ENCODE results near the gene THBS3.
"Not testable (repeated sequence)": the region's sequence is repeated elsewhere in the genome, so short reads cannot be mapped to it uniquely, and the experiment has no call there.

THBS3 gene

GRCh38 chr1:155207806-155208540 is at the start of gene THBS3:
THBS3 (minus strand) TSS chr1:155207897; CDS start chr1:155207876, 21 bp downstream.
- DNase-seq (ENCODE audit: low read depth in 2 of 2): no peak

- DNase-seq (ENCODE audit: low read depth in 2 of 2): no peak
Observed at GRCh38 chr1:155256058-155256852, 48.6 kb upstream of the THBS3 start.

DNA sequence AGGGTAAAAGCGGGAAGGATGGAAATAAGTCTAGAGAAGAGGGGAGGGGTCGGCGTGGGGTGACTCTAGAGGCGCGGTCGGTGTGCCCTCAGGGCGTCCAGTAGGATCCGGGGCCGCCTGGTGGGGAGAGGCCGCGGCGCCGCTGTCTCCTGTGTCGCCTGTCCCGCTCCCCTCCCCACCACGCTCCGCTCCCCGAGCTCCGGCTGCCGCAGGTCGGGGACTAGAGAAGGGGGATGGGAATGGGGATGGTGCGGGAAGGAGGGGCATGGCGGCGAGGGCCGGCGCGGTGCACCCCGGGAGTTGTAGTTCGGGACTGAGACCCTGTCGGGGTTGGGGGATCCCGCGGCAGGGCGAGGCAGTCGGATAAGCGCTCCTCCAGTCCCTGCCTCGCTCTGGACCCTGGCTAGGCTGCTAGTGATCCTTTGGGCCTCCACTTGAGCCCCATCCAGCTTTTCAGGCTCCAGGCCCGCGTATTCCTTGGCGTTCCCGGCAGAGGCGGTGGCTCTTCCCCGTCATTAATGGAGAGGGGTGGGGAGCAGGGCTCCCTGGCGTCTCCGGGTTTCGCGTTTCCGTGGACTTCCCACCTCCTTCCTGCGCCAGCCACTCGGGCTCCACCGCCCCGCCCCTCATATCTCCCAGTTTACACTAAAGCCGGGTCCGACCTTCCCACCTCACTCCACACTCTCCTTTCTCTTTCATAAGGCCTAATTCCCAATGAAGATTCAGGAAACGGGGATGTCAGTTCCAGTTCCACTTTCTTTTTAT is 47.7 kb upstream of the THBS3 start, which contains the start of gene ENTREP3:
ENTREP3 (minus strand) TSS at position 241 of the 765 bp plus-strand sequence. CDS start 606 bp downstream, outside the sequence.
- DNase-seq (ENCODE audit: low read depth in 2 of 2): peak; percentile 64 to 76

DNA sequence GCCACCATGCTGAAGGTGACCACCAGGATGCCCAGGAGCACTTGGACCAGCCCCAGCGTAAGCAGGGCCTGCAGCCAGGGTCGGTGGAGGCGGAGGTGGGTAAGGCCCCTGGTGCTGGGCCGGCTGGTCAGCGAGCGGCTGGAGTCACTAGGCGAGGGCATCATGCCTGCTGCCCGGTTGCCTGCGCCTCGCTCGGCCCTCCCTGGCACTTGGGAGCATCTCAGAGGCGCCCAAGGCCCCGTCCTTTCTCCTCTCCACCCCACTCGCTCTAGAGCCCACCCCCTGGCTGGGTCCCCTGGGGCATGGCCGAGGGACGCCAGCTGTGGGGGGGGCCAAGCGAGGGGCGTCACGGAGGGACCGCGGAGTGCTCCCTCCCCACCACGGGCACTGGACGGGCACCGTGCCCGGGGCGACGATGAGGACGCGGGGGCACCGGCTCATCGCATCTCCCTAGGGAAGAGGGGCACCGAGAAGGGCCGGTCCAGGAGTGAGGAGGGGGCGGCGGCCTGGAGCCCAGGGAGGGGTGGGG is 47.1 kb upstream of the THBS3 start:
- DNase-seq (ENCODE audit: low read depth in 2 of 2): no peak

DNA sequence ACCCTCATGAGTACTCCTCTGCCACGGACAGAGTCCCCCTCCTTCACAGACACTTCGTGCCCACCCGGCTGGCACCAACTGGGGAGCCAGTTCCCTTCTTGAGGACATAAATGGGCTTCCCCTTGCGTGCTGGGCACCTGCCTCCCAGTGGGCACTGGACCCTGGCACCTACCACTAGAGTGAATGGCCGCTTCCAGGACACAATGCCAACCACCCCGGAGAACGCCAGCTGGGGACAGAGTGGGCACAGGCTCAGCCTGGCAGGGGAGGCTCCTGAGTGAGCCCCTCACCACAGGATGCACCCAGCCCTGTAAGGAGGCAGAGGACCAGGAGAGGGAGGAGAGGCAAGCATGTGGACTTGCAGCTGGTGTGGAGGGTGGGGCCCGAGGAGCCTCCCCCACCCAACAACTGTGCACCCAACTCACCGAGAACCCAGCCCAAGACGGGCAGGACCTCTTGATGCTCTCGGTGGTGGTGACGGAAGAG is 46.6 kb upstream of the THBS3 start:
- no peak for DNase-seq (ENCODE audit: low read depth in 2 of 2)

DNA sequence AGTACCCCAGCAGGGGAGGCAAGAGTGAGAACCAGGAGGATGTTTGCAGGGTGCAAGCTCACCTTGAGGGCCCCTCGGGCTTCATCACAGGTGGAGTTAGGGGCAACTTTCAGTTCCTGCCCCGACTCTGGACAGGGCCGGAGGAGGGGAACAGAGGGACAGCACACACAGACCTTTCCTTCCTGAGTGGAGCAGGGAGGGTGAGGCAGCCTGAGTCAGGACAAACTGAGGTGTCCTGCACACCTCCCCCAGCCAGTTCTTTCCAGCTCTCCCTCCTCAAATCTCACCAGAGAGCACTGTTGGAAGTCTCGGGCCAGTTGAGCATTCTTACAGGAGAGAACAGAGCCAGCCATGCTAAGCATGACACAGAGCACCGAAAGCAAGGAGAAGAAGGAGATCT is 46.1 kb upstream of the THBS3 start:
- DNase-seq (ENCODE audit: low read depth in 2 of 2): no peak

DNA sequence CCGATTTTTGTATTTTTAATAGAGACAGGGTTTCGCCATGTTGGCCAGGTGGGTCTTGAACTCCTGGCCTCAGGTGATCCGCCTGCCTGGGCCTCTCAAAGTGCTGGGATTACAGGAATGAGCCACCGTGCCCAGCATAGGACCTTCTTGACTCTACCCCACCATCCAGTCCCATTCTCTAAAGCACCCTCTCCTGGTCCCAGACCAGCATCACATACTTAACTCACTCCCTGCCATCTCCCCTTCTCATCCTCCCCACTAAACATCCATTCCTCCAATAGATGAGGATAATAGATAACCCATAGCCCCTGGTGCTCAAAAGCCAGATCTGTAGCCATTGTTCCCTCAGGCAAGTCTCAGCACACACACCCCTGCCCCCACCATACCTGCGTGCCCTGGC is 45.5 kb upstream of the THBS3 start:
- no peak for DNase-seq (ENCODE audit: low read depth in 2 of 2)

DNA sequence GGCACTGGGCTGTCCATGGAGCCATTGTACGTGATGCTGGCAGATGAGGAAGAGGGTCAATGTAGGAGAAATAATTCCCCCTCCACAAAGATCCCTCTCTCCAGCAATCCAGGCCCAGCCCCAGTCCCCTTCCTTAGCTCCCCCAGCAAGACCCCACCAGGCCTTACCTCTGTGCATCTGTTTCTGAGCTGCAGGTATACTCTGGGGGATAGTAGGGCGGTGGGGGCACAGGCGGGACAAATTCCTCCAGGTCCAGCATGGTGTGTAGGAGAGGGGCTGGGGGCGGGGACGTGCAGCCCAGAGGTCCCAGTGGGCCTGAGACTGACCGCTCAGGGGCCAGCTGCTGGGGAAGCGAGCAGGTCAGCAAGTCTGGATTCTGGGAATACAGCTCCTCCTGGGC is 43.9 kb upstream of the THBS3 start:
- DNase-seq (ENCODE audit: low read depth in 2 of 2): no peak

DNA sequence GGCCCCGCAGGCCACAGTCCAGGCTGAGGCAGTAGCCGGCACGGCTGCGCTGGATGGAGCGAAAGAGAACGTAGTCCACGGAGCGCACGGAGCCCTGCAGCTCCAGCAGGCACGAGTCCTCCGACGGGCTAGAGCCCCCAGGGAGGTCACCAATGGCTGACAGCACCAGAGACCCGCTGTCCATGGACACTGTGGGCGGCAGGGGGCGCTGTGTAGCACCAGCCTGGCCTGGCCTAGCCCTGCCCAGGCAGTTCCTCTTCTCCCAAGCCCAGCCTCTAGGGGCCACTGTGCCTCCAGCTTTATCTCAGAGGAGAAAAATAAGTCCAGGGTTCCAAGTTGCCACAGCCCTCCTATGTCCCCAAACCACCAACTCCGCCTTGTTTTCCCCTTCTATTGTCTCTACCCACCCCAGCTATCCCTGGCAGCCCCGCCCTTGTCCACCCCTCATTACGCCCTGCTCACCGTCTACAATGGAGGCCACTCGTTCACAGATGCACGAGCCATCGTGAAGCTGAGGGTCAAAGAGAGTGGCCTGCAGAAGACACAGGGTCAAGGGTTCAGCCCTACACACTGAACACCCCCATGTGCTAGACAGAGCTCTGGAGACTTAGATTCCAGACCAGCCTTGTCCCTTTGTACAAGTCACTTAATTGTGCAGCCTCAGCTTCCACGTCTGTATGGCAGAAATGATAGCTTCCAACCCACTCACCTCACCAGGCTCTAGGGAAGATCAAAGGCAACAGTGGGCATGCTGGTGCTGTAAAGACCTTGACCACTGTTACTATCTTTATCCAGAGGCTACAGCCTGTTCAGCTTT is 43.1 kb upstream of the THBS3 start:
- peak; percentile 96 to 99 for DNase-seq (ENCODE audit: low read depth in 2 of 2)

- DNase-seq (ENCODE audit: low read depth in 2 of 2): no peak
Observed at GRCh38 chr1:155250246-155250632, 42.5 kb upstream of the THBS3 start.

- no peak for DNase-seq (ENCODE audit: low read depth in 2 of 2)
Observed at GRCh38 chr1:155247667-155248553, 40.2 kb upstream of the THBS3 start.

GRCh38 chr1:155246796-155247195 is 39.1 kb upstream of the THBS3 start:
- DNase-seq (ENCODE audit: low read depth in 2 of 2): not testable (repeated sequence)

GRCh38 chr1:155245163-155245524 is 37.4 kb upstream of the THBS3 start:
- DNase-seq (ENCODE audit: low read depth in 2 of 2): no peak

GRCh38 chr1:155244368-155245162 is 36.9 kb upstream of the THBS3 start:
- peak; percentile 73 to 77 for DNase-seq (ENCODE audit: low read depth in 2 of 2)

DNA sequence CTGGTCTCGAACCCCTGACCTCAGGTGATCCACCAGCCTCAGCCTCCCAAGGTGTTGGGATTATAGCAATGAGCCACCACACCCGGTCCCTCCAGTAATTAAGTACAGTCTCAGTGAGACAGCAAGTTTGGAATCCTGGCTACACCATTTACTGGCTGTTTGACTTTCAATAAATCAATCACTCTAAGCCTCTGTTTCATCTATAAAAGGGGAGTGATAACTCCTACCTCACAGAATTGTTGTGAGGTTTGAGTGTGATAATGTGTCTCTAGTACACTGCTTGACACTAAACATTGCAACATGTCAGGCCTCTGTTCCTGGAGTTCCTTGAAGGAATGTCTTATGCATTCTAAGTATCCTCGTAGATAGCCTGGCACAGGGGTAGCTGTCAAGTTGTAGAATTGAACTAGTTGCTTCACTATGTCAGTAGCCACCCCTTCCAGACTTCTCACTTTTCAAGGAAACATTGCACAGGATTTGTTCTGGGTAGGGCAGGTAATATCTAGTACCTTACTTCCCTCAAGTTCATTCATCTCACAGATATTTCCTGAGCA is 35.2 kb upstream of the THBS3 start:
- DNase-seq (ENCODE audit: low read depth in 2 of 2): no peak

GRCh38 chr1:155241841-155242264 is 34.2 kb upstream of the THBS3 start:
- no peak for DNase-seq (ENCODE audit: low read depth in 2 of 2)

GRCh38 chr1:155241069-155241679 is 33.5 kb upstream of the THBS3 start:
- peak; percentile 17 to 48 for DNase-seq (ENCODE audit: low read depth in 2 of 2)

DNA sequence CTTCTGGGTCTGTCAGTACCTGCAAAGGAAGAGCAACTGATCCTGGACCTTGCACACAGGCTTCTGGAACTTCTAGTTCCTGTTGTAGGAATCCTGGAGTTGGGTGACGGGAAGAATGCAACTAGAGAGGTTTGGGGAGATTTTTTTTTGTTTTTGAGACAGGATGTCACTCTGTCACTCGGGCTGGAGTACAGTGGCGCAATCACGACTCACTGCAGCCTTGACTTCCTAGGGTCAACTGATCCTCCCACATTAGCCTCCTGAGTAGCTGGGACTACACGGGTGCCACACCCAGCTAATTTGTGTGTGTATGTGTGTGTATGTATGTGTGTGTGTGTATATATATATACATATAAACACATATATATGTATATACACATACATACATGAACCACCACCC is 28.8 kb upstream of the THBS3 start:
- no peak for DNase-seq (ENCODE audit: low read depth in 2 of 2)
